ENCODE measurements around the gene TPCN2.
"Not testable (repeated sequence)": the region's sequence is repeated elsewhere in the genome, so short reads cannot be mapped to it uniquely, and the experiment has no call there.

TPCN2 gene

DNA sequence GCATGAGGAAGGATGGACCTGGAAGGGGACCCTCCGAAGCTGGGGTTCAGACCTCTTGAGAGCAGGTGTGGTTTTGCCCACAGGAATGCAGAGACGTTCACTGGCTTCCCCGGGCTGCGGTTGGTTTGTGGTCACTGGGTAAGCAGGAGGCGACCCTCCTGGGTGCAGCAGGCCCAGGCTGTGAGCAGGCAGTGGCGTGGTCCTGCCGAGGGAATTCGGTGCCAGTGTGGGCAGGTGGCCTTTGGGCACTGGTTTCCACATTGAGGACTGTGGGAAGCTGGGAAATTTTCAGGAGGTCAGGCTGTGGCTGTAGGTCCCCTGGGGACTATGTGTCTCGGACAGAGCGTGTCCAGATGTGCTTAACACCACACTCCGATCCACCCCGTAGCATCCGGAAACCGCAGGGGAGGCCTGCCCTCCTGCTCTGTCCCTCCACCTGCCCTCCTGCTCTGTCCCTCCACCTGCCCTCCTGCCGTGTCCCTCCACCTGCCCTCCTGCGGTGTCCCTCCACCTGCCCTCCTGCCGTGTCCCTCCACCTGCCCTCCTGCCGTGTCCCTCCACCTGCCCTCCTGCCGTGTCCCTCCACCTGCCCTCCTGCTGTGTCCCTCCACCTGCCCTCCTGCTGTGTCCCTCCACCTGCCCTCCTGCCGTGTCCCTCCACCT, 27.5 kb downstream of the TPCN2 start:
- no peak for DNase-seq (ENCODE audit: low read depth)

DNA sequence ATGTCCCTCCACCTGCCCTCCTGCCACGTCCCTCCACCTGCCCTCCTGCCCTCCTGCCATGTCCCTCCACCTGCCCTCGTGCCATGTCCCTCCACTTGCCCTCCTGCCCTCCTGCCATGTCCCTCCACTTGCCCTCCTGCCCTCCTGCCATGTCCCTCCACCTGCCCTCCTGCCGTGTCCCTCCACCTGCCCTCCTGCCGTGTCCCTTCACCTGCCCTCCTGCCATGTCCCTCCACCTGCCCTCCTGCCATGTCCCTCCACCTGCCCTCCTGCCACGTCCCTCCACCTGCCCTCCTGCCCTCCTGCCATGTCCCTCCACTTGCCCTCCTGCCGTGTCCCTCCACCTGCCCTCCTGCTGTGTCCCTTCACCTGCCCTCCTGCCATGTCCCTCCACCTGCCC, 28.2 kb downstream of the TPCN2 start:
- DNase-seq (ENCODE audit: low read depth): not testable (repeated sequence)

DNA sequence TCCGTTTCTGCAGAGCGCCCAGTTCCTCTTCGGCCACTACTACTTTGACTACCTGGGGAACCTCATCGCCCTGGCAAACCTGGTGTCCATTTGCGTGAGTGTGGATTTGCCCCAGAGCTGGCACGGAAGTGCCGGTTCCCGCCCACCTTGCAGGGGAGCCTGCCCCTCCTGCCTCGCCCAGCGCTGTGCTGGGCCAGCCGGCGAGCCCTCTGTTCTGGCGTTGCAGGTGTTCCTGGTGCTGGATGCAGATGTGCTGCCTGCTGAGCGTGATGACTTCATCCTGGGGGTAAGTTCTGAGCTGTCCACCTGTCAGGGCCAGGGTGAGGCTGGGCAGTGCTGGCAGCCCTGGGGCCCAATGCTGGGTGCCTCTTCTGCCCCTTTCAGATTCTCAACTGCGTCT, 29.8 kb downstream of the TPCN2 start:
- no peak for DNase-seq (ENCODE audit: low read depth)

DNA sequence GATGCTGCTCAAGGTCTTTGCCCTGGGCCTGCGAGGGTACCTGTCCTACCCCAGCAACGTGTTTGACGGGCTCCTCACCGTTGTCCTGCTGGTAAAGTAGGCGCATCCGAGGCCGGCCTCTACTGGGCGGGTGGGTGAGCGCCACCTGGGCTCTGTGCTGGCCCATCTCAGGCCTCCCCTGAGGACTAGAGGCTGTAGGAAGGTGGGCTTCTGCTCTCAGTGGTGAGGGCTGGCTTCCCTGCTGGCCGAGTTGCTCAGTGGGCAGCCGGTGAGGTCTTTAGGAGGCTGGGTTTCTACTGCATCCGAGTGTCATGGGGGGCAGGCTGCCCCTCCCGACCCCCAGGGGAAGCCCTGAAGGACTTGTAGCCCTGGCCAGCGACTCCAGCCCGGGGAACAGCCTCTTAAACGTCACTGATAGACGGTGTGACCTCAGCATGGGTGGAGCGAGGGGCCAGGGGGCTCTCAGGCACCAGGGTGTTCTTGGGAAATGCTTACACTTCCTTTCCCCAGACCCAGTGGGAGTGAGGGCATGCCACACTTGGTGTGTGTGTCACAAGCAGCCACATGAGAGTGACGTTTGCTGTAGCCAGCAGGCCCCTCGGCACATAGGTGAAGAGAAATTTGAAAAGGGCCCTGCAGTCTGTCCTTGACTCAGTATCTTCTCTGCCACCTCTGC, 30.3 kb downstream of the TPCN2 start:
- no peak for DNase-seq (ENCODE audit: low read depth)

DNA sequence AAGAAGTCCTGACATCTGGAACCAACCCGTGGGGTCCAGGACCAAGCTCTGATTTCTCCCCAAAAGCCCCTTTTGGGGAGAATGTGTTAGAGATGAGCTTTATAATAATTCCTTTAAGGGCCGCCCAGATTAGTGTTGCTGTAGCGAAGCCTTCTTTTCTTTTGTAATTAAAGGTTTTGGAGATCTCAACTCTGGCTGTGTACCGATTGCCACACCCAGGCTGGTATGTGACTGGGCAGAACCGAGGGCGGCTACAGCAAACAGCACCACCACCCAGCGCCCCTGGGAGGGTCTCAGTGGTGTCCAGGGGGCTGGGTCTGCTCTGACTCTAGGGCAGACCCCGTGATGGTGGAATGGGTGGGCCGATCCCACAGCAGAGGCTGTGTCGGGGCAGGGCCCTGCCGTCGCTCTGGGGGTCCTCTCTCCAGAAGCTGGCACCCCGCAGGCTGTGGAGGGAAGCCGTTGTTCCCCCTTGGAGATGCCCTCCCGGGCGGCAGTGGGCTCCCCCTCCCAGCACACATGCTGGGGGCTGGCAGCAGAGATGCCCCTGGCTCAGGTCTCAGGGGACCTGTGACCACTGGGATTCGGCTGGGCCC, 31.0 kb downstream of the TPCN2 start:
- no peak for DNase-seq (ENCODE audit: low read depth)

DNA sequence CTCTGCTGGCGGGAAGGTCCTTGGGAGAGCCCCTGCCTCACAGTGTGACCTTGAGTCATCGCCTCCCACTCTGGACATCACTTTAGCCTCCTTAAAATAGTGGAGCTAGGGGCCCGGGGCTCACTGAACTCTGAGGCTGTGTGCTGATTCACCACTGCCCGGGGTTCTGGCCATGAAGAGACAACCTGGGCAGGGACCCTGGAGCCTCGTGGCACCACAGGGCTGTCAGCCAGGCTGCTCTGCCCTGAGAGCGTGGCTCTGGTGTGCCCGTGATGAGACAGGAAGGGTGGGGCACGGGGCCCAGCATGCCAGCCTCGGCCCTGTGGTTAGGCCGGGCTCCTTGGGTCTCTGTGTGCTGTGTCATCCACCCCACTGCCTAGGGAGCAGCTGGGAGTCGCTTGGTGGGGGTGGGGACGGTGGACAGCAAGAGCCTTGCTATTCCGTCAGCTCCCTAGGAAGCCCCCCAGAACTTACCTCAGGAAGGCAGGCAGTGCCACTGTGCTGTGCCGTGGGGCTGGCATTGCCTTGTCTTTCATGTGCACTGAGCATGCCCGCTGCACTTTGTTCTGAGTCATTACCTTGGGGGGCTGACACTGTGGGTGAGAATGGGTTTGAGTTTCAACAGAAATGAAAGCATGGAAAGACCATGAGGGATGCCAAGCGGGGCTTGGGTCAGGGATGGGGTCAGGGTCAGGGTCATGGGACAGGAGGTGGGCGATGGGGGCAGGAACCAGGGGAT, 31.7 kb downstream of the TPCN2 start:
- no peak for DNase-seq (ENCODE audit: low read depth)

DNA sequence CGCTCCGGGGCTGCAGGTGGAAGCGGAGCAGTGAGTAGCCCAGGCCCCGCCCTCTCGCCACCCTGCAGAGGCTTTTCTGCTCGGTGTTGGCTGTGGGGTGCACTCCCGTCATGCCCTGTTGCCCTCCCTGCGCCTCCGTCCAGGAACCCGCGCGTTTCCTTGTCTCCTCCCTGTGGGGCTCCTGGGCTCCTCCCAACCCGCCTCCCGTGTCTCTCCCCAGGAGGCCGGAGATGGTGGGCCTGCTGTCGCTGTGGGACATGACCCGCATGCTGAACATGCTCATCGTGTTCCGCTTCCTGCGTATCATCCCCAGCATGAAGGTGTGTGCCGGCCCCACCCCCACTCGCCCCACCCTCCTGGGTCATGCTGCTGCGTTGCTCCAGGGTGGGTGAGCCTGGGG, 32.4 kb downstream of the TPCN2 start:
- DNase-seq (ENCODE audit: low read depth): no peak

DNA sequence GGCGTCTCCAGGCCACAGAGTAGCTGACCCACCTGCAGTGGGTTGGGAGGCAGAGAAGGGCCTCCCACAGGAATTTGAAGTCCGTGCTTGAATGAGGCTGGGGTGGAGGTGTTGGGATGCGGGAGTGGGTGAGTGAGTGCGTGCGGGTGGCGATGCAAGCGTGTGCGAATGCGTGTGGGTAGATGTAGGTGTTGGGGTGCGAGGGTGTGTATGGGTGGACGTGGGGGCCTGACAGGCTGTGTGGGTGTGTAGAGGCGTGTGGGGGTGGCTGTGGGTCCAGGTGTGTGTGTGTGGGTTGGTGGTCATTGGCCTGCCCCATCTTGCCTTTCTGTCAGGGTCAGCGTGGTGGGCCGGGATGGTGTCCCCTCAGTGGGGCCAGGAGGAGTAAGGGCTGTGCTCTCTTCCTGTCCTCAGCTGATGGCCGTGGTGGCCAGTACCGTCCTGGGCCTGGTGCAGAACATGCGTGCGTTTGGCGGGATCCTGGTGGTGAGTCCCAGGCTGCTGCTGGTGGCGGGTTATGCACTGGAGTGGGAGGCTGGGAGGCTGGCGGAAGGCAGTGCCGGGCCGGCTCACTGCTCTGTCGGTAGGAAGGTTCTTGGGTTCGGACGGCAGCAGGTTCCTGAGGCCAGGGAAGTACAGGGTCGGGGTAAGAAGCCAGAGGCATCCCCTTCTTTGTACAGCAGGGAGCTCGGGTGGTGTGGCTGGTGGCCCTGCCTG, 35.0 kb downstream of the TPCN2 start:
- no peak for DNase-seq (ENCODE audit: low read depth)

DNA sequence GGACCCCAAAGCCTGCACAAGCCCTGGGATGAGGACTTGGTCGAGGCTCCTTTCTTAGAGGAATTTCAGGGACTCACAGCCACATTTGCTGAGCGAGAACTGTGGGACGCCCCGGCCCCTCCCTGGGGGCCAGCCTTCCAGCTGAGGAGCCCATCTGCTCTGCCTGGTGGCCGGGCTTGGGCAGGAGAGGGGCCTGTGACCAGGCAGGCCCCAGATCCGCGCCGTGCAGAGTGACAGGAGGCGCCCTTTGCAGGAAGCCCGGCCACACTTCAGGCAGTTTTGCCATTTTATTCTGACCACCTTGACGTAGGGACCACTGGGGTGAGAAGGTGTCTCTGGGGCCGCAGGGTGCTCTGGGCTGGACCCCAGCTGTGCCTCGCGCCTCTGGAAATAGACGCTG, 35.6 kb downstream of the TPCN2 start:
- no peak for DNase-seq (ENCODE audit: low read depth)

DNA sequence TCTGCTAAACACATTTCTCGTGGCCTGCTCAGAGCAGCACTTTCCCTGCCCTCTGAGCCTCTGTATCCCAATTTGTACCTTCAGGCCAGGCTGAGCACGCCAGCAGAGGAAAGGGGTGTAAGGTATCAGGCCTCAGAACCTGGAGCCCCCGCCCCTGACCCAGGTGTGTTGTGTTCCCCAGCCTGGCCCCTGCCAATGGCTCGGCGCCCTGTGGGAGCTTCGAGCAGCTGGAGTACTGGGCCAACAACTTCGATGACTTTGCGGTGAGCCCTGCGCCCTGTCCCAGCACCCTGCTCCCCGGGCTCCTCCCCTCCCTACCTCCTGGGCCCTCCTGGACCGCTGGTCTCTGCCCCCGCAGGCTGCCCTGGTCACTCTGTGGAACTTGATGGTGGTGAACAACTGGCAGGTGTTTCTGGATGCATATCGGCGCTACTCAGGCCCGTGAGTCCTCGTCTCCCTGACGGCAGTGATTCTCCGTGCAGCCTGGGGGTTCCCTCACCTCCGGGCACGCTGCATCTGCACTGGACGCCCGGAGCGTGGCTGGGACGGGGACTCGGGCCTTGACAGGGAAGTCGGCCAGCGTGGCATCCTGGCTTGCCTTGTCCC, 36.9 kb downstream of the TPCN2 start:
- DNase-seq (ENCODE audit: low read depth): no peak

DNA sequence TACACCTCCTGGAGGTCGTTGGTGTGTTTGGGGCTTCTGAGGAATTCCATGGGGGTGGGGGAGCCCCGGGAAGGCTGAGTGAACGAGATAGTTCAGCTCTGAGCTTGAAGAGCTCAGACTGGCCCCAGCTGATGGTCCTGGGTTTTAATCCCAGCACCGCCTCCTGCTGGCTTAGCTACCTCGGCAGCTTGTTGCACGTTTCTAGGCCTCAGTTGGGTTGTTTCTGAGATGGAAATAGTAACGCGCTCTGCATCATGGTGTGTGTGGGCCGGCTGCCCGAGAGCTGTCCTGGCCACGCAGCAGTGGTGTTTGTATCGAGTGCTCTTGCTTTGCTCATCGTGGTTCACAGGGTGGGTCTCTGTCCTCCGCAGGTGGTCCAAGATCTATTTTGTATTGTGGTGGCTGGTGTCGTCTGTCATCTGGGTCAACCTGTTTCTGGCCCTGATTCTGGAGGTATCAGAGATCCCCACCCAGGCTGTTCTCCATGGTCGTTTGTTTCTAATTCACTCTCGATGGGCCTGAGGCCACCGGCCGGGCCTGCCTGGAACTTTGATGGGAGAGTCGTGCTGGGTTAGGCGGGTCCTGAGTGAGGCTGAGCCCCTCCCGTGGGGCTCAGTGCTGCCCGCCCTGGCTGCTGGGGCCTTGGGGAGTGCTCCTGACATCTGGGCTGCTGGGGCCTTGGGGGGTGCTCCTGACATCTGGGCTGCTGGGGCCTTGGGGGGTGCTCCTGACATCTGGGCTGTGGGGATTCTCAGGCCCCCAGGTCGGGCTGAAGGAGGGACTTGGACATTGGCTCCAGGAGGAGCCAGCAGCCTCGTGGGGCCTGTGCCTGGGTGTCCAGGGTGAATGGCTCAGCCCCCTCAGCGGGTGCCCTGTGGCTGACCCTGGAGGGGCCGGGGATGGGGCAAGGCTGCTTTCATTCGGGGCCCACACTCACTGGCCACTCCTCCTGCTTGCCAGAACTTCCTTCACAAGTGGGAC, 37.7 kb downstream of the TPCN2 start:
- DNase-seq (ENCODE audit: low read depth): no peak

DNA sequence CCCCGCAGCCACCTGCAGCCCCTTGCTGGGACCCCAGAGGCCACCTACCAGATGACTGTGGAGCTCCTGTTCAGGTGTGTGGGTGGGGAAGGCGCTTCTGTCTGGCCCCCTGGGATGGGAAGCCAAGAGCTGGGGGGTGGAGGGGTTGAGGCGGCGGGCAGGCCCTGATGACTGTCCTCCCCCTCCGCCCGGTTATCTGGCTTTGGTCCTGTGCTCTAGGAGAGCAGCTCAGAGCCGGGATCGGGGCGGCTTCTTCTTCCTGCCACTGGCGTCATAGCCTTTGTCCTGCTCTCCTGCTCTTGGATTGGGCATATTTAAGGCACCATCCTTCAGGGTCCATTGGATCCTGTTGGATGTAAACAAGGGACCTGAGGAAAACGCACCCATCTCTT, 38.4 kb downstream of the TPCN2 start:
- DNase-seq (ENCODE audit: low read depth): no peak

DNA sequence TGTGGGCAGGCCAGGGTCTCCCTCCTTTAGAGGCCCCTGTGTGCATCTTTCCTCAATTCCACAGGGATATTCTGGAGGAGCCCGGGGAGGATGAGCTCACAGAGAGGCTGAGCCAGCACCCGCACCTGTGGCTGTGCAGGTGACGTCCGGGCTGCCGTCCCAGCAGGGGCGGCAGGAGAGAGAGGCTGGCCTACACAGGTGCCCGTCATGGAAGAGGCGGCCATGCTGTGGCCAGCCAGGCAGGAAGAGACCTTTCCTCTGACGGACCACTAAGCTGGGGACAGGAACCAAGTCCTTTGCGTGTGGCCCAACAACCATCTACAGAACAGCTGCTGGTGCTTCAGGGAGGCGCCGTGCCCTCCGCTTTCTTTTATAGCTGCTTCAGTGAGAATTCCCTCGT, 39.1 kb downstream of the TPCN2 start:
- no peak for DNase-seq (ENCODE audit: low read depth)

DNA sequence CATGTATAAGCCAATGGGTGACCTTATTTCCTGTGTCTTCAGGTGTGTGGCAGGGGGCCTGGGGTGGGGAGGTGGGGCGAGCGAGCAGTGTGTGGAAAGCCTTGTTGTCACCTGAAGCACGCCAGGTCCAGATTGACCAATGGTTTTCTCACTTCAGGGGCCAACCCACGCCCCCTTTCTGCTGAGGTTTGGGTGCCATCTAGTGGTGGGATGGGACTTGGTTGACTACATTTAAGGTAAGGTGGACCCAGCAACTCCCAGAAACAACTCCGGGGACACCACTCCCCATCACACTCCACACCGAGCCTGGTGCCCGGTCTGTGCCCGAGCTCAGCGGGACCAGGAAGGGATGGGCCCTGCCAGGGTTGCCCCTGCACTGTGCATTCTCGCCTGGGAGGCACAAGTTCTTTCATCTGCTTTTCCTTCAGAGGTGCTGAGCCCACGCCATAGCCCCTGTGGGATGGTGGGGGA, 40.0 kb downstream of the TPCN2 start:
- peak; percentile 56 for DNase-seq (ENCODE audit: low read depth)

DNA sequence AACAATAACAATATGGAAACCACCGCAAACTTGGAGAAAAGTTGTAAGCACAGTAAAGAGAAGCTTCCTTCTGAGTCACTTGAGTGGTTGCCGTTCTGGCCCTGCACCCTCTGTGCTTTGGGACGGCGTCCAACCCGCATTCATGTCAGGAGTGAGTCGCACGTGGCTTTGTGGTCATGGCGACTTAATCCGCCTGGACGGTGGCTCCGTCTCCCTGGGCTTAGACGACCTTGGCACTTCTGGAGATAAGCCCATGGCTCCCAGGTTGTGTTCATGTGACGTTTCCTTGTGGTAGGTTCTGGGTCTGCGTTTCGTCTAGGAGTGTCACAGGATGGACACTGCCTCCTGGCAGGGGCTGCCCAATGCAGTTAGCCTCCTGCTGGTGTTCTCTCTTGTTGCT, 40.5 kb downstream of the TPCN2 start:
- DNase-seq (ENCODE audit: low read depth): no peak

DNA sequence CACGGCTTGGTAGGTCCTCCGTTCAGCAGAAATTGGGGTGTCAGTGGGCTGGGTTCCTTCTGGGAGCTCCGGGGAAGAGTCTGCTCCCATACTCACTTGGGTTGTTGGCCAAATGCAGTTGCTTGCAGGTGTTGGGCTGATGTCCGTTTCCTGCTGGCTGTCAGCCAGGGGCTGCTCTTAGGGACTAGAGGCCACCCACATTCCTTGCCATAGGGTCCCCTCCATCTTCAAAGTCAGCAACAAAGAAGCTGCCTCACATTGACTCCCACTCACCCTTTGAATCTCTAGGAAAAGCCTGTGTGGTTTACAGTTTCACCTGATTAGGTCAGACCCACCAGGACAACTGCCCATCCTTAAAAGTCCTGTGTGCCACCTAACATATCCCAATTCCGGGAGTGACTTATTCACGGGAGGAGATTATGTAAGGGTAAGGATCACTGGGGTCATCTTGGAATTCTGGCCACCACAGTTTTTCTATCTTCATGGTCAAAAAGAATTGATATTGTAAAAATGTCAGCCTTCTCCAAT, 43.0 kb downstream of the TPCN2 start:
- no peak for DNase-seq (ENCODE audit: low read depth)

DNA sequence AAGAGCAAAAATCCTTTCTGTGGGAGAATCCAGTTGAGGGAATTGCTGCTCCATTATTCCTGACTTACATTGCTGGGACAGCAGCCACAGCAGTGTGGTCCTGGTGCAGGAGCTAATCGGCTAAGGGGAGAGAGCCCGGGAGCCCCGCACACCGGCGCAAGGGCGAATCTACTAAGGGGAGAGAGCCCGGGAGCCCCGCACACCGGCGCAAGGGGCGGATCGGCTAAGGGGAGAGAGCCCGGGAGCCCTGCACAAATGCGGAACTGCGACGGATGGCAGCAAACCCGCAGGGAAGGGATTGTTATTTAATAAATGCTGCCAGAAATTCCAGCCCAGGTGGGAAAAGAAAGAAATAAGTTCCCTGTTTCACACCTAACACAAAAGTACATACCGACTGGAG, 43.5 kb downstream of the TPCN2 start:
- no peak for DNase-seq (ENCODE audit: low read depth)

DNA sequence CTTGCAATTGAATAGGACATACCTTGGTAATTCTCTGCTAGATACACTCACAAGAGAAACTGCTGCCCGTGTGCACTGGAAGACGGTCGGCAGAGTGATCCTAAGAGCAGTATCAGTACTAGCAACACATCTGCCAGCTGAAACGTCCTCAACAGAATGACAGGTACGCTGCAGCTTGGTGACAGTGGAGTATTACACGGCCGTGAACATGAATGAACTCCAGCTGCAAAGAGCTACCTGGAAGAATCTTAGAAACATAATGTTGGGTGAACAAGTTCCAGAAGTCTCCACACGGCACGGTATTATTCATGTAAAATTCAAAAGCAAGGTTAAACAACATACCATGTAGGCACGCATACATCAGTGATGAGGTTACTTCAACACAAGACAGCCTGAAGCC, 44.4 kb downstream of the TPCN2 start:
- DNase-seq (ENCODE audit: low read depth): no peak

DNA sequence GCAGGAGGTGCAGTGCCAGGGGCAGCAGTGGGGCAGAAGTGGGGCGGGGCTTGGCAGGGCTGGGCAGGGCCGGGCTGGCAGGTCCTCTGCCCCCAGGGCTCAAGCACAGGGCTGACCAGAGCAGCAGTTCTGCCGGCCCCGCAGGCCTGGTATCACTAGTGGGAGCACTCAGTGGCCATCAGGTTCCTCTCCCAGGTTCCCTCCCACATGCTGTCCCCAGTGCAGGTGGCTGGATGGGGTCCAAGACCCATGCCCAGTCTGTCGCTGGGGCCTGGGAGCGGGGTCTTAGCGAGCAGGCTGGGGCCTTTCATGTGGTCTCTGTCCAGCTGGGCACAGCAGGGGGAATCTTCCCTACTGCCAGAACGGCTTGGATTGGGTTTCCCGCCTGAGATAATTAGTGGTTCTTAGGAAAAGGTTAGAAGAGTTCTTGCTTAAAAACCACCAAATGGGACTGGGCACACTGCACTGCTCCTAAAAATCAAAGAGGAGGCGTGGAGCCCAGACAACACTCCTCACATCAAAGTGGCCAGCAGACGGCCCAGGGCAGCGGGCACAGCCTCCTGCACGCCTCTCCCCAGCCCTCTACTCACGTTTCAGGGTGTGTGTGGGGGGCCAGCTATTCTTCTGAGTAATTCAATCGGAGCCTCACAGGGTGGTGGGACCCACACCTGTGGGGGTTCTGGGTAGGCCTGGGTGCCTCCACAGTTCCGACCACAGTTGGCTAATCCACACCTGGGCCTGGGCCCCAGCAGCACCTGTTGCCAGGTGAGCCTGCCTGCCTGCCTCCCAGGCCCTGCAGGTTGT, 45.6 kb downstream of the TPCN2 start:
- DNase-seq (ENCODE audit: low read depth): no peak

DNA sequence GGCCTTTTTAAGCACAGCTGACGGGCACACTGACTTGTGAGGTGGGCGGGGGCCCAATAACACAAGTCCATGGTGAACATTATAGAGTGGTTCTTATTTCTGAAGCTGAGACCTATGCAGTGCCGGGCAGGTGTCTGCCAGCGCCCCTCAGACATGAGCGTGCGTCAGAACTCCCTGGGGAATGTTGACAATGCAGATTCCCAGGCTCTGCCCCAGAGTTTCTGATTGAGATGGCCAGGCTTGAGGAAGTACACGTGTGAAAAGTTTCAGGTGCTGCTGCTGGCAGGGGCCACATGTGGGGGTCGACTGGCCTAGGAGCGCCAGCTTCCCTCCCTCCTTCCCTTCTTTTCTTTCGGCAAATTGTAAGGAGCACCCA, 46.2 kb downstream of the TPCN2 start:
- no peak for DNase-seq (ENCODE audit: low read depth)

Data from activated T-cell treated with anti-CD3 and anti-CD28 coated beads for 24 hours (primary cell).